HepG2 (cell line): ENCODE measurements around the gene PRR30. TPM values are rescaled to one million over a fixed set of nuclear protein-coding genes. Genes with fewer than 3 reads are reported as not detected.

ENCODE experiments used
- CHCHD3 ChIP-seq: sonication (generic); formaldehyde crosslinking; IDR thresholded peaks from 2 replicates; pipeline ENCODE4 v1.8.0; 2022; ENCODE audit warnings: mild to moderate bottlenecking, missing genetic modification reagents, moderate library complexity
- E2F5 ChIP-seq: sonication (generic); formaldehyde crosslinking; conservative IDR thresholded peaks from 2 replicates; pipeline ENCODE4 v1.4.0; 2020; ENCODE audit warnings: missing genetic modification reagents
- EHMT2 ChIP-seq: fragments of 200-600 bp; sonication (generic); IDR thresholded peaks from 2 replicates; pipeline ENCODE4 v1.7.0; 2017; ENCODE audit warnings: antibody characterized with exemption, low read depth, low read length, borderline replicate concordance
- HNF4G ChIP-seq, 2 experiments: sonication (generic) in 1 of 2; formaldehyde crosslinking in 1 of 2; IDR thresholded peaks; 2 replicates each; pipeline versions ENCODE4 v1.4.0 to v1.6.1; 2011 to 2020; ENCODE audit warnings: borderline replicate concordance in 2 of 2, low read depth in 2 of 2, mild to moderate bottlenecking in 2 of 2, low read length in 1 of 2, missing genetic modification reagents in 1 of 2, moderate library complexity in 1 of 2
- KAT2B ChIP-seq: fragments of 150-350 bp; IDR thresholded peaks from 2 replicates; pipeline ENCODE4 v1.6.1; 2014; ENCODE audit warnings: low read depth, low read length, borderline replicate concordance
- NFRKB ChIP-seq: fragments of 450-650 bp; IDR thresholded peaks from 2 replicates; pipeline ENCODE4 v1.6.1; 2017
- PHF20 ChIP-seq: sonication (generic); formaldehyde crosslinking; IDR thresholded peaks from 2 replicates; pipeline ENCODE4 v1.5.0; 2020; ENCODE audit warnings: mild to moderate bottlenecking, missing genetic modification reagents
- PTBP1 ChIP-seq: fragments of 200-400 bp; formaldehyde crosslinking; IDR thresholded peaks from 2 replicates; pipeline ENCODE4 v1.6.1; 2018; ENCODE audit warnings: low read length, low read depth; ENCODE audit not compliant: poor library complexity, severe bottlenecking
- RXRB ChIP-seq: IDR thresholded peaks from 2 replicates; pipeline ENCODE4 v1.6.1; 2016; ENCODE audit warnings: borderline replicate concordance, missing genetic modification reagents, missing compliant biosample characterization
- SRSF9 ChIP-seq: fragments of 200-400 bp; formaldehyde crosslinking; IDR thresholded peaks from 2 replicates; pipeline ENCODE4 v1.6.1; 2018; ENCODE audit warnings: borderline replicate concordance, mild to moderate bottlenecking, low read depth, low read length; ENCODE audit not compliant: insufficient read depth, poor library complexity, severe bottlenecking
- STAT5B ChIP-seq: sonication (generic); formaldehyde crosslinking; IDR thresholded peaks from 2 replicates; pipeline ENCODE4 v1.4.0; 2020; ENCODE audit warnings: missing genetic modification reagents
- STAT6 ChIP-seq: sonication (generic); formaldehyde crosslinking; IDR thresholded peaks from 2 replicates; pipeline ENCODE4 v1.4.0; 2020; ENCODE audit warnings: missing genetic modification reagents, mild to moderate bottlenecking, borderline replicate concordance
- TP53 ChIP-seq: sonication (generic); formaldehyde crosslinking; conservative IDR thresholded peaks from 2 replicates; pipeline ENCODE4 v1.4.0; 2020; ENCODE audit warnings: missing genetic modification reagents
- ZNF12 ChIP-seq: sonication (generic); formaldehyde crosslinking; IDR thresholded peaks from 2 replicates; pipeline ENCODE4 v1.5.0; 2020; ENCODE audit warnings: missing genetic modification reagents
- ZNF574 ChIP-seq: sonication (generic); formaldehyde crosslinking; IDR thresholded peaks from 2 replicates; pipeline ENCODE4 v1.4.0; 2020; ENCODE audit warnings: missing genetic modification reagents
- ZSCAN9 ChIP-seq: IDR thresholded peaks from 2 replicates; pipeline ENCODE4 v1.6.1; 2016; ENCODE audit warnings: borderline replicate concordance
- polyA plus RNA-seq, 8 experiments: library from polyadenylated mRNA; depleted of rRNA in 3 of 8; stranded (reverse) in 7 of 8; unstranded in 1 of 8; fragments of >200 nt; fragmentation: Illumina TruSeq in 4 of 8; extraction: Trizol in 4 of 8; gene quantifications; 2 replicates each; pipeline versions ENCODE4 v1.2.1 to v1.2.3, GENCODE V29; 2011 to 2016; ENCODE audit warnings: low read depth in 4 of 8, missing spikeins in 1 of 8, mixed read lengths in 1 of 8; ENCODE audit not compliant: insufficient read depth in 1 of 8
- total RNA-seq, 5 experiments: library from RNA; depleted of rRNA; stranded (reverse); fragments of >200 nt; fragmentation: Illumina TruSeq; extraction: Trizol; gene quantifications; 2 replicates each; pipeline ENCODE4 v1.2.3, GENCODE V29; 2016; ENCODE audit warnings: low read depth in 1 of 5
- TF ChIP-seq, protein P1 (sequence below): sonication (generic); formaldehyde crosslinking; IDR thresholded peaks from 2 replicates; pipeline ENCODE4 v1.5.0; 2020; ENCODE audit warnings: mild to moderate bottlenecking, missing genetic modification reagents, borderline replicate concordance
- TF ChIP-seq, protein P2 (sequence below): sonication (generic); formaldehyde crosslinking; IDR thresholded peaks from 2 replicates; pipeline ENCODE4 v1.5.1; 2020; ENCODE audit warnings: mild to moderate bottlenecking, missing genetic modification reagents, moderate library complexity

Gene PRR30
- total and polyA plus RNA-seq, 2 of the 13 experiments (the other 11 are each of a cell fraction or from before 2014, with no cell fraction given), result not detected

- TF ChIP-seq, protein P1, sequence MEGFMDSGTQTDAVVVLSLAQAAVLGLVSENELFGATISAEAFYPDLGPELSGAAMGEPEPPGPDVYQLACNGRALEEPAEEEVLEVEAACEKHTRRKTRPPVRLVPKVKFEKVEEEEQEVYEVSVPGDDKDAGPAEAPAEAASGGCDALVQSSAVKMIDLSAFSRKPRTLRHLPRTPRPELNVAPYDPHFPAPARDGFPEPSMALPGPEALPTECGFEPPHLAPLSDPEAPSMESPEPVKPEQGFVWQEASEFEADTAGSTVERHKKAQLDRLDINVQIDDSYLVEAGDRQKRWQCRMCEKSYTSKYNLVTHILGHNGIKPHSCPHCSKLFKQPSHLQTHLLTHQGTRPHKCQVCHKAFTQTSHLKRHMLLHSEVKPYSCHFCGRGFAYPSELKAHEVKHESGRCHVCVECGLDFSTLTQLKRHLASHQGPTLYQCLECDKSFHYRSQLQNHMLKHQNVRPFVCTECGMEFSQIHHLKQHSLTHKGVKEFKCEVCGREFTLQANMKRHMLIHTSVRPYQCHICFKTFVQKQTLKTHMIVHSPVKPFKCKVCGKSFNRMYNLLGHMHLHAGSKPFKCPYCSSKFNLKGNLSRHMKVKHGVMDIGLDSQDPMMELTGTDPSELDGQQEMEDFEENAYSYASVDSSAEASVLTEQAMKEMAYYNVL, result no peak; the same call in 1 of the 2 replicates
- peak; percentile 88 for TF ChIP-seq ZNF574
- 0 out of 2 replicates have a peak, but pooled peaks have one; percentile 56 for TF ChIP-seq PHF20
- no peak for TF ChIP-seq CHCHD3 (CRISPR knock-in tag)
- no peak for TF ChIP-seq ZNF12 (CRISPR knock-in tag)
- 0 out of 2 replicates have a peak, but pooled peaks have one; percentile 68 for TF ChIP-seq TP53 (CRISPR knock-in tag)
- no peak for TF ChIP-seq KAT2B
- TF ChIP-seq, protein P2, sequence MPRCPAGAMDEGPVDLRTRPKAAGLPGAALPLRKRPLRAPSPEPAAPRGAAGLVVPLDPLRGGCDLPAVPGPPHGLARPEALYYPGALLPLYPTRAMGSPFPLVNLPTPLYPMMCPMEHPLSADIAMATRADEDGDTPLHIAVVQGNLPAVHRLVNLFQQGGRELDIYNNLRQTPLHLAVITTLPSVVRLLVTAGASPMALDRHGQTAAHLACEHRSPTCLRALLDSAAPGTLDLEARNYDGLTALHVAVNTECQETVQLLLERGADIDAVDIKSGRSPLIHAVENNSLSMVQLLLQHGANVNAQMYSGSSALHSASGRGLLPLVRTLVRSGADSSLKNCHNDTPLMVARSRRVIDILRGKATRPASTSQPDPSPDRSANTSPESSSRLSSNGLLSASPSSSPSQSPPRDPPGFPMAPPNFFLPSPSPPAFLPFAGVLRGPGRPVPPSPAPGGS, result no peak; the same call in 1 of the 2 replicates
- peak; percentile 89 for TF ChIP-seq RXRB (CRISPR knock-in tag)
- no peak for TF ChIP-seq SRSF9
- TF ChIP-seq EHMT2, result no peak
- no peak for TF ChIP-seq STAT5B (CRISPR knock-in tag)
- TF ChIP-seq NFRKB, result no peak
- no peak for TF ChIP-seq PTBP1
- TF ChIP-seq HNF4G (IDR thresholded peaks at IDR 0.05; ENCODE audit: borderline replicate concordance, low read depth, low read length), result peak; percentile 98
- TF ChIP-seq HNF4G (CRISPR knock-in tag; IDR thresholded peaks at IDR 0.05; ENCODE audit: borderline replicate concordance, low read depth), result peak; percentile 98
- peak; percentile 72; the same call in 1 of the 2 replicates for TF ChIP-seq ZSCAN9
- TF ChIP-seq E2F5, result no peak
- TF ChIP-seq STAT6 (CRISPR knock-in tag), result no peak; the same call in 1 of the 2 replicates
Observed at GRCh38 chr2:27092696-27093429, 46.3 kb downstream of the PRR30 start (continued).
